ENCODE results near the gene FAM181A. TPM values are rescaled to one million over a fixed set of nuclear protein-coding genes. Genes with fewer than 3 reads are reported as not detected.
A peak's percentile ranks its signal among the peaks of the same experiment; 100 is the strongest.

FAM181A gene
- total and polyA plus RNA-seq, 10 of the 15 experiments (the other 5 are each of a cell fraction or from before 2014, with no cell fraction given): not detected

GRCh38 chr14:93976477-93977057 lies 49.4 kb downstream of the FAM181A start, which contains the start of gene ASB2 (continued):
- TF ChIP-seq EGR1 (IDR thresholded peaks at IDR 0.05; ENCODE audit: borderline replicate concordance in 1 of 2, low read depth in 2 of 2, low read length in 2 of 2) (0 out of 3 replicates have a peak, but pooled peaks of 1 of the 2 experiments have one; percentile 11), BHLHE40 (IDR thresholded peaks at IDR 0.05; ENCODE audit: borderline replicate concordance in 1 of 2, low read depth in 2 of 2, low read length in 1 of 2) (peak; percentile 81 to 85), SREBF1 (IDR thresholded peaks at IDR 0.05; ENCODE audit: low read length) (no peak), DPF2 (IDR thresholded peaks at IDR 0.05) (peak; percentile 36), TAF1 (IDR thresholded peaks at IDR 0.05; ENCODE audit: borderline replicate concordance, low read depth, low read length) (peak; percentile 55; the same call in 1 of the 2 replicates), ZBED1 (IDR thresholded peaks at IDR 0.05; ENCODE audit: borderline replicate concordance) (0 out of 2 replicates have a peak, but pooled peaks have one; percentile 6), HDGF (IDR thresholded peaks at IDR 0.05) (peak; percentile 100), YBX1 (IDR thresholded peaks at IDR 0.05) (peak; percentile 79; the same call in 1 of the 2 replicates), IKZF1 (conservative IDR thresholded peaks at IDR 0.05) (peak; percentile 58; the same call in 1 of the 2 replicates), SIX5 (IDR thresholded peaks at IDR 0.05; ENCODE audit: low read depth, low read length, severe bottlenecking) (no peak)

- Histone ChIP-seq H3K9me3 (replicated peaks; ENCODE audit: control insufficient read depth, insufficient read depth, low read length) (no peaks in the 10 kb centered on the region; the same call in 2 of the 3 replicates), H3K79me2 (ENCODE audit: control insufficient read depth, insufficient read depth, low read length) (no peaks in the 10 kb centered on the region), H3K4me1 (ENCODE audit: control insufficient read depth, insufficient read depth, low read length) (peaks cover 79% of the 10 kb centered on the region), H2AFZ (ENCODE audit: control insufficient read depth, low read depth, low read length) (no peak overlapping the region), H3K27ac (ENCODE audit: control insufficient read depth, insufficient read depth) (peak overlapping the region; percentile 96), H3K36me3 (ENCODE audit: control insufficient read depth in 2 of 2, insufficient read depth in 2 of 2, low read length in 1 of 2) (no peaks in the 10 kb centered on the region; a peak in 1 of 4 replicates), H3K4me3 (peak overlapping the region; percentile 67; the same call in 1 of the 2 replicates), H4K20me1 (ENCODE audit: control insufficient read depth, insufficient read depth) (no peaks in the 10 kb centered on the region), H3K4me2 (ENCODE audit: control insufficient read depth, insufficient read depth) (peak overlapping the region; percentile 75), H3K27me3 (replicated peaks in 1 of 2; ENCODE audit: control insufficient read depth in 2 of 2, insufficient read depth in 2 of 2, low read length in 1 of 2) (no peaks in the 10 kb centered on the region), H3K9ac (ENCODE audit: control insufficient read depth, insufficient read depth, low read length) (peak overlapping the region; percentile 79)
- CTCF ChIA-PET: interaction anchor here (1.0 to 20.8 kb wide), 7 partner anchors 9 to 37 kb away, joined by 3 to 399 read pairs (median 5); partner anchors contain the start of gene CCDC197
- BruUV-seq (replicated peaks): TSS peak; percentile 77
- POLR2A ChIA-PET: interaction anchor here (1.6 to 4.4 kb wide), 8 partner anchors 9 to 21 kb away, joined by 6 to 18 read pairs (median 12); partner anchors contain the start of gene CCDC197
- DNase-seq (ENCODE audit: low read depth, low spot score) (no peak), FAIRE-seq (no peak), ATAC-seq (no peak)
- SMC1A ChIA-PET (ENCODE audit: uncharacterized antibody, unreplicated experiment): interaction anchor here (0.6 to 20.2 kb wide), 6 partner anchors 9 to 1029 kb away, joined by 3 to 409 read pairs (median 20); partner anchors contain the start of gene CCDC197
- WGBS (ENCODE audit: insufficient coverage, insufficient replicate concordance, low lambda C conversion rate, missing lambda C conversion rate): 75% methylated on average over 5 of the region's 5 CpGs
- RAD21 ChIA-PET (ENCODE audit: unreplicated experiment): interaction anchor here (3.1 to 16.9 kb wide), 5 partner anchors 9 to 37 kb away, joined by 18 to 324 read pairs (median 36); partner anchors contain the start of gene CCDC197
- TF ChIP-seq NR2C1 (IDR thresholded peaks at IDR 0.05) (0 out of 2 replicates have a peak, but pooled peaks have one; percentile 10), RFX5 (IDR thresholded peaks at IDR 0.05; ENCODE audit: low read depth, low read length) (no peak), CREM (IDR thresholded peaks at IDR 0.05; ENCODE audit: low read depth) (no peak)
- intact Hi-C loops (cut with micrococcal nuclease; ENCODE audit: unreplicated experiment): loop anchor here (5.0 kb wide), 1 partner anchor 105 kb away; the partner anchor contains the start of genes DDX24 and IFI27L1
- in situ Hi-C loops (cut with MboI): loop anchor here (10.0 kb wide), 1 partner anchor 1538 kb away; the partner anchor contains the start of gene SYNE3
These were observed 50.0 kb downstream of the FAM181A start for GRCh38 chr14:93977171-93977570.
